Suppressor macrophage (primary cell): ENCODE results near the gene CT45A10.
A peak's percentile ranks its signal among the peaks of the same experiment; 100 is the strongest.
"Not testable (repeated sequence)": the region's sequence is repeated elsewhere in the genome, so short reads cannot be mapped to it uniquely, and the experiment has no call there.

Experiments
- DNase-seq, 4 experiments: peaks; one replicate each; pipeline ENCODE4 v3.0.0-alpha.2; 2020 to 2022
- total RNA-seq, 17 experiments: gene quantifications; one replicate each; lab custom pipeline; 2026; ENCODE audit warnings: mixed read lengths in 6 of 17, inconsistent platforms in 3 of 17; lab: John Stamatoyannopoulos, UW

The CT45A10 gene, protein sequence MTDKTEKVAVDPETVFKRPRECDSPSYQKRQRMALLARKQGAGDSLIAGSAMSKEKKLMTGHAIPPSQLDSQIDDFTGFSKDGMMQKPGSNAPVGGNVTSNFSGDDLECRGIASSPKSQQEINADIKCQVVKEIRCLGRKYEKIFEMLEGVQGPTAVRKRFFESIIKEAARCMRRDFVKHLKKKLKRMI
- 0 to 0.22 (median 0) reads per million in 17 experiments for total RNA-seq

- no peak for DNase-seq
Measured at GRCh38 chrX:135893294-135893817, at the start of gene CT45A10, which contains the start of gene SAGE1. Gene CT45A10, minus strand, starts transcription at chrX:135893444. Its CDS starts 8,100 bp downstream, at chrX:135885344. Gene SAGE1, plus strand, starts transcription at chrX:135893716. Its CDS starts 2,527 bp downstream, at chrX:135896243.

GRCh38 chrX:135931644-135932487 lies 38.6 kb upstream of the CT45A10 start:
- peak; percentile 48 to 73 (median 56) for DNase-seq

GRCh38 chrX:135927897-135928296 lies 34.7 kb upstream of the CT45A10 start:
- no peak for DNase-seq

DNA sequence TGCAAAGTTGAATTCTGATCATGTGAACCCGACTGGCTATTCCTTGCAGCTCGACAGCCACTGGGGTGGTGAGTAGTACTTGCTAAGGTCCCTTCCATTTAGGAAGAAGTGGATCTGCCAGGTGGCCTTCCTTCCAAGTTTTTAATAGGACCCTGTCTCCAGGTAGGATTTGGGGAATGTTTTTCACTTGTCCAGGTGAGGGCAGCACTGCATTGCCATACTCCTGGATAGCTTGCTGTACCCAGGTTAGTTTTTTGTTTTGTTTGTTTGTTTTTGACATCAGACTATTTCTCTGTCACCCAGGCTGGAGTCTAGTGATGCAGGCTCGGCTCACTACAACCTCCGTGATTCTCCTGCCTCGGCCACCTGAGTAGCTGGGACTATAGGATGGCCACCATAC lies 30.1 kb upstream of the CT45A10 start:
- DNase-seq = no peak

DNA sequence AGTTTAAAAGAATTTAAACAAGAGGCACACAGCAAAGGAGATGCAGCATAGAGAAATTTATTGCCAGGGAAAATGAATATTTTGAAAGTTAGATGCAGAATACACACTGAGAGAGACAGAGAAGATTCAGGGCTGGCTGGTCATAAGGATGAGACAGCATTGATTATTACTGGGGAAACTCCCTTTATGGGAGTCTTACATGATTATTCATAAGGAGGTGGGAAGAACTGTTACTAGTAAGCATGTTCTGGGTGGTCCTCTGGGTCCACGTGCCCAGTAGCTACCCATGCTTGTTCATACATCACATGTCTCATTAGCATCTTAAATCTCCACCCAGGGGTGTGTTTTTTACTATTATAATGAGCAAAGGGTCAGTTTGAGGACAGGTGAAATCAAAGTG lies 27.3 kb upstream of the CT45A10 start:
- DNase-seq = not testable (repeated sequence)

- no peak for DNase-seq
Measured at GRCh38 chrX:135914404-135914803, 21.2 kb upstream of the CT45A10 start.

- no peak for DNase-seq
Measured at GRCh38 chrX:135910251-135910650, 17.0 kb upstream of the CT45A10 start.

DNA sequence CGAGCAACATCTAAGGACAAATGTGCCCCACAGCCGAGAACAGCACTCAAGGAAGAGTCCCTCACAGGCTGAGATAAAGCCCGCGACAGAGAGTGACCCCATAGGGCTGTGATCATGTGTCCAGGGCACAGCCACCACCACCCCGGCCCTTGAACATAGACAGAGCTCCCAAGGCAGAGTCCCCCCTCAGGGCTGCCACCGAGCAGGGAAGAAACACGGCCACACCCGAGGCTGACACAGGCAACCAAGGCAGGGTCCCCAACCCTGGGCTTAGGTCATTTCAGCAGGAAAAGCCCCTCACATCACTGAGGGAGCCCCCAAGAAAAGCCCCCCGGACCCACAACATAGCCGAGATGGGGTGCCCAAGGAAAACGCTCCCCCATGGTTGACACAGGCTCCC lies 463 bp downstream of the CT45A10 start:
- no peak for DNase-seq

DNA sequence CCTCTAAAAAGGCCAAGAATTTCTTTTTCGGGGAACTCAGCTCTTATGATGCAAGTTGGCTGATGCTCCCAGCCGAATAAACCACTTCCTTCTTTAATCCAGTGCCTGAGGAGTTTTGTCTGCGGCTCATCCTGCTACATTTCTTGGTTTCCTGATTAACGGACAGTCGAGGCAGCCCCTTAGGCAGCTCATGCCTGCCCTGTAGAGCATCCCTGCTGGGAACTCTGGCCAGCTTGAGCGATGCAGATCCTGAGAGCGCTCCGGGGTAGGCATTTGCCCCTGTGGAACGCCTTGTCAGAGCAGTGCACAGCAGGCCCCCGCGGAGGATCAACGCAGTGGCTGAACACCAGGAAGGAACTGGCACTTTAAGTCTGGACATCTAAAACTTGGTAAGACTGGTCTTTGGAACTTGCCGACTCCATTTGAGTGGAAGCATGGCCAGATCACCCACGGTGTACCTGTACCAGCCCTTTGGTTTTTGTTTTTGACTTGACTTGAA lies 3.1 kb downstream of the CT45A10 start:
- peak in 1 of 4 experiments; percentile 6 for DNase-seq

DNA sequence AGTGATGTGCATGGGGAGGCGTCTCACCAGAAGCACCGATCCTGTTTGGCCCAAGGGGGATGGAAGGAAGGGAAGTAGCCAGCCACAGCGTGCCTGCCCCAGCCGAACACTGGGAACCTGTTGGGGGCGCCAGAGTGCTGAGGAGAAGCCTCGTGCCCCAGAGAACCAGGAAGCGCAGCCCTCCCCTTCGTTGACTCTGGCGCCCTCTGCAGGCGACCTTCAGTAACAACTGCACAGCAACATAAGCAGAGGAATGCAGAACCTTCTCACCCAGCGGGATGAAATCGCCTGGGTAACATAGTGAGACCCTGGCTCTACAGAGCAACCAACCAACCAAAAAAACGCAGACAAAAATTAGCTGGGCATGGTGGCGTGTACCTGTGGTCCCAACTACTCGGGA lies 4.3 kb downstream of the CT45A10 start:
- peak in 3 of 4 experiments; percentile 1 to 38 (median 10) for DNase-seq

DNA sequence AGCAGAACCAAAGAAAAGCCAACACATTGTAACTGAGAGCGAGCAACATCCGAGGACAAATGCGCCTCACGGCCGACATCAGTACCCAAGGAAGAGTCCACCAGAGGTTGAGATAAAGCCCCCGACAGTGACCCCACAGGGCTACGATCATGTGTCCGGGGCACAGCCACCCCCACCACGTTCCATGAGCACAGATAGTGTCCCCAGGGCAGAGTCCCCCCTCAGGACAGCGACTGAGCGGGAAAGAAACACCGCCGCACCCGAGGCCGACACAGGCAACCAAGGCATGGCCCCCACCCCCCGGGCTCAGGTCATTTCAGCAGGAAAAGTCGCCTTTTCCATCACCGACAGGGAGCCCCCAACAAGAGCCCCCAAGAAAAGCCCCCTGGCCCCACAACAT lies 5.0 kb downstream of the CT45A10 start:
- not testable (repeated sequence) for DNase-seq

DNA sequence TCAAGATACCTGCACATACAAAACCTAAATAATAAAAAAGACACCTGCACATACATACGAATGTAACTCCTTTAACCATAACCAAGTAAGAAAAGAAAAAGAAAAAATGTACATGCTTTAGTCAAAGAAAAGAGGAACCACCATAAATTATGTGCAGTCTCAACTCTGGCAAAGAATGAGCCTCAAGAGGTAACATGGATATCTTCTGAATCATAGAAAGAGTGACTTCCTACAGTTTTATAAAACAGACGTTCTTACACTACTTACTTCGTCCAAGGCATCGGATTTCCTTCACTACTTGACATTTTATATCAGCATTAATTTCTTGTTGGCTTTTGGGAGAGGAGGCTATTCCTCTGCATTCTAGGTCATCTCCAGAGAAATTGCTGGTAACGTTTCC lies 10.5 kb downstream of the CT45A10 start:
- peak in 2 of 4 experiments; percentile 2 to 4 for DNase-seq

- not testable (repeated sequence) for DNase-seq
Measured at GRCh38 chrX:135871712-135872111, 21.5 kb downstream of the CT45A10 start, which contains the start of gene CT45A9. Gene CT45A9, minus strand, starts transcription at chrX:135871812. Its CDS starts 3,751 bp downstream, at chrX:135868061.

- DNase-seq = not testable (repeated sequence)
Measured at GRCh38 chrX:135854438-135854837, 38.8 kb downstream of the CT45A10 start, which contains the start of gene CT45A8. Gene CT45A8, minus strand, starts transcription at chrX:135854538. Its CDS starts 3,755 bp downstream, at chrX:135850783.

- DNase-seq = not testable (repeated sequence)
Measured at GRCh38 chrX:135837180-135837579, 56.1 kb downstream of the CT45A10 start, which contains the start of gene CT45A7. Gene CT45A7, minus strand, starts transcription at chrX:135837280. Its CDS starts 3,747 bp downstream, at chrX:135833533.
